Measurements from ENCODE around the gene RPS23.

The RPS23 gene

DNA sequence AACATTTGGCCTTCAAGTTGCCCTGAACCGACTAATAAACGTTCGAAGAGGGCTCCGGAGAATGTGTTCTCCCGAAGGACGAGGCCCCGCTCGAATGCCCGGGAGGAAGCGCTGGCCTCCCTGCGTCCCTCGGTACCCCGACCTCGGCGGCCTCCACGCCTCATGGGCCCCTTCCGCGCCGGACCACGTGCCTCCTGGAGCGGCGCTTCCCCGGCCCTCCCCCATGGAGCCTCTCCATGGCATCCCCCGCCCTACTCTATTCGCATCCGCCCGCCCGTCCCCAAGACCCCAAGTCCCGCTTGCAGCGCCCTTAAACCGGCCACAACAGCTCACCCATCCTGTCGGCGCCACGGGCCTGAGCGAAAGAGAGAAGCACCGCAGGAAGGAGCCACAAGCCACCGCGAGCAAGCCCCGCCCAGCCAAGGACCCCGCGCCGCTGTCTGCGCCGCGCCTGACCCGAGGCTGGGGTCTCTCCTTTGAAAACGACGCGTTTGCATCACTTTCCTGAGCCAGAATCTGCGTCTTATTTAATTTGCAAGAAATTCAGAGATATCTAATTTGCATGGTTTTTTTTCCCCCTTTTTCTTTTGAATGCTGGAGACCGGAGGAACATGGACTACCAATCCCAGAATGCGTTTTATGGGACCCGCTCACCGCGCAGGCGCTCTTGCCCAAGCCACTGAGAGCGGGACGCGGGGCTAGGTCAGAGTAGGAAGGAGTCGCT is at the start of gene RPS23:
TSS of gene RPS23 (minus strand) at position 368 of the 724 bp plus-strand sequence. CDS start at position 337, 31 bp downstream.
- DNase-seq: peak in 55 of 56 donors; percentile 48 to 97 (median 89)

DNA sequence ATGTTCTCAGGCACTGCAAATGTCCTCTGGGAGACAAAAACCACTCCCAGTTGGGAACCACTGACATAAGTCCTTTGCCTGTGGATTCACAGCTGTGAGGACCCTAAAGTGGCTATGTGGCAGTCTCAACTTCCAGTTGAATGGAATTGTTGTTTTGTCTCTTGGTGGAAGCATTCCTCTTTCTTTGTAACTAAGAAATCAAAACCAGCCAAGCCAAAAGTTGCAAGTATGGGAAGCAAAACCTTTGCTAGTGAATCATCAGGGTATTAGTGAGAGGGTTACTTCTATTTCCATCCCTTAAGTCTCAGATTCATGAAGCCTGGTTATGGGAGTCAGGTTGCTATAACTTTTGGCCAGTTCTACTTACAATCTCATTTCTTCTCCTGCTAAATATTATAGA is 49.8 kb upstream of the RPS23 start:
- no peak for DNase-seq

DNA sequence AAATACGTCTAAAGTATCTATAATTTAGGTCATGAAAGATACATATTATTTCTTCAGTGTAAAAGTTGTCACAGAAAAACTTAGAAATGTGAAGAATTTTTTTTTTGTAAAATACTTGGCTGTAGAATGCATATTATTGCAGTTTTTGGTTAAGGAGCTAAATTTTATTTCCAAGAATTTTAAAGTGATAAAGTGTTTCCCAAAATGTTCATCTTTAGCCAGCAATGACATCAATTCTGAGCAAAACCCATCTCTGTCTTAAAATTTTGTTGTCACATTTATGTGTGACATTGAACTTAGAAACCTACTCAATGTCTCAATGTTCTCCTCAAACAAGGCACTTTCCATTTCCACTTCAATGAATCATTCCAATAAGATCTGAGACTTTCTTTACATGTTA is 47.8 kb upstream of the RPS23 start:
- no peak for DNase-seq

DNA sequence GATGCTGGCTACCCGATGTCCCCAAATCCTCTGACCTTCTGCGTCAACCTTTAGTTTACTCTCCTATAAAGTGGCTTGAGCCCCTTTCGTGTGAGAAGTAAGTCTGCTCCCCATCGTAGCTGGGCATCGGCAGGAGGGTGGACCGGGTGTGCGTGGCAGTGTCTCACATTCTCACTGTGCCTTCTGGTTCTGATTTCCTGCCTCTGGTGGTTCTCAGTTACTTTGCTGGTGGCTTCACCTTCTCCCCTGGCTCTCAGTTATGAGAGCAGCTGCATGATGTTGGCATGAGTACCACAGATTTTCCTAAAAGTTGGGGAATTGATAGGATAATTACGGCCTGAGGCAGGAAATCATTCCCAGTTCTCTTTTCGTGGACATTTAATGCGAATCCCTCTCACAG is 47.0 kb upstream of the RPS23 start:
- DNase-seq: no peak

DNA sequence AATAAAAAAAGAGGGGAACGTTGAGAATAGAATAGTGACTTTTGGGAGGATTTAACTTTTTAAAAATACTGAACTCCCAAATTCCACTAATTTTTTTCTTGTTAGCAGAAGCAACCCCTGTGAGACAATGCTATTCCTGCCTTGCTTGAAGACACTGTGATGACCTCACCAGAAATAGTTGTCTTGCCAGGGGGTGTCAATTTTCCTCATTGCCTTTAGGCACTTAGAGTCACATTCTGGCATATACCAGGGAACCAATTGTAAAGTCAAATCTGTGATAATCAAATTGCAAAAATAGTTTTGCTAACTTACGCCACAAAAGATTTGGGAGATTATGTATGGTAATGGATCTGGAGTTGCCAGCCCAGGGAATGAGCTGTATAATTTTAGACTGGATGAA is 42.8 kb upstream of the RPS23 start:
- no peak for DNase-seq

DNA sequence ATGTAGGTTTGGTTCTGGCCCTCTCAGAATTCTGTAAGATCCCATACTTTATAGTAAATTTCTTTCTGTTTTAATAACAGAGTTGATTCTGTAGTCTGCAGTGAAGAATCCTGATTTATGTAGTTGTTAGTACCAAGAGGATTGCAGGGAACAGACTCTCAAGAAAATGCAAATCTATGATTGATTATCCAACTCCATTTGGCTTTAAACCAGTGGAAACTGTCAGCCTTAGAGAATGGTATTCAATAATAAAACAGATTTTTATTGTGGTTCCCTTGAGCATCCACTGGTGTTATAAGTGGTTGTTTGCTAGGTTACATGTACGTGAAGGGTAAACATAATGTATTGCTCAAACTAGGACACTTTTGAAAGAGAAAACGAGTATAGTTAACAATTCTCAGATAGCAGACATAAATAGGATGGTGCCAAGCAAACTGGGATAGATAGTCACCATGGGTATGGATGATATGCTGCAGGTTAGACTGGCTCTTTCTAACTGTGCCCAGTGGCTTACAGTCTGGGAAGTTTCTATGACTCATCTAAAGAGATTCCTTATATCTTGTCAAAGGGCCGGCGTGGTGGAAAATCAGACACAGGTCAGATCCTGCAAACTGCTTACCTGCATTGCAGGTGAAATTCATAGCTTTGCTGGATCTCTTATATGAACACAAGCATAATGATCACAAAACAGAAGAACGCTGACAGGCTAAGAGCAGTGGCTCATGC is 41.7 kb upstream of the RPS23 start:
- no peak for DNase-seq

DNA sequence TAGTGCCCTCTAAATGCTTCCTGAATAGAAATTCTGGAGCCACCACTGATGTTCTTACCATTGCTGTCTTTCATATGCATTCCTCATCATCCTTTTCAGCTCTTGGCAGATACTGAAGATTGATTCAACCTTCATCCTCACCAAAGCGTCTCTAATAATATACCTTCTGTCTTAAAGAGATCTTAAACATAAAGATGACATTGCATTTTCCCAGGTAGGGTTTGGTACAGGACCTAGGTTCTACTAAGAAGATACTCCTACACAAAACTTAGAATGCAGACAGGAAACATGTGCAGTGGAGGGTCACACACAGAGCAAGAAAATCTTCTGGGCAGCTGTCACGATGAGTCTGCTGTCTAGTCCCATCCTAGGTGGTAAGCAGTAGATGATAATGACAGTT is 41.0 kb upstream of the RPS23 start:
- no peak for DNase-seq

DNA sequence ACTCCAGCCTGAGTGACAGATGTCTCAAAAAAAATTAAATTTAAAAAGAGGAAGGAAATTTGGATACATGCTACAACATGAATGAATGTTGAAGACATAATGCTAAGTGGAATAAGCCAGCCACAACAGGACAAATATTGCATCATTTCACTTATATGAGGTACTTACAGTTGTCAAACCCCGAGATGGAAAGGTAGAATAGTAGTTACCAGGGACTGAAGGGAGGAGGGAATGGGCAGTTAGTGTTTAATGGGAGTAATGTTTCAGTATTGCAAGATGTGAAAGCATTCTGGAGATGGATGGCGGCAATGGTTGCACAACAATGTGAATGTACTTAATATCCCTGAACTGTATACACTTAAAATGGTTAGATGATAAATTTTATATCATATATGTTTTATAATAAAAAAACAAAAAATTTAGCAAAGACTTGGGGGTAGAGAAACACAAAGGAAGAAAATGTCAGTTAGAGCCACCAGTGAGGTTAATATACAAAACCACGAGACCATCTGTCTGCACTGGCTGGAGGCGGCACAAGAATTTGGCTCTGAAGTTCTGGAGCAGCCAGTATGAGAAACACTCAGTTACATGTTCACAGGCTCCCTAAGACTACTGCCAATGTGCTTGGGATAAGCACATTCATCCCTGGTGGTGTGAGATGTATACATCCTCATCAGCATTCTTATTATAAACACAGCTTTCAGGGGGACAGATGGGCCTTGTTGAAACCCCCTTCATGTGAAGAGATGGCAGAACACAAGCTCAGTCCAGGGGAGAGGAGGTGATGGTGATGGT is 37.0 kb upstream of the RPS23 start:
- no peak for DNase-seq

DNA sequence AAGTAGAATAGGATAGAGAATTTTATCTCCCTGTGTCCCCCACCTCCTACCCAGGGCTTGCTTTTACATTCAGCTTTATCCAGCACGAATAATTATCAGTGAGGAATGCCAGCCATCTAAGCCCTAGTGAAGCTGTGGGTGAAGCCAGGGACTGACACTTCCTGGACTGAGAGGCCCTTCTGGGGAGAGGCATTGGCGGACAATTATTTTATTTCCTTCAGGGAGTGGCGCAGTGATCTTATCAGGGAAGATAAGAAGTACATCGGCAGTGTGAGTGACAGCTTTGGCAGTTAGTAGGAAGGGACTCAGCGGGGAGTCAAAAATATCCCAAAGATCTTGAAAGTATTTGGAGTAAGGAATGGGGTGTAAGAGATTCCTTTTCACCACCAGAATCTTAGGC is 34.9 kb upstream of the RPS23 start:
- DNase-seq: no peak

DNA sequence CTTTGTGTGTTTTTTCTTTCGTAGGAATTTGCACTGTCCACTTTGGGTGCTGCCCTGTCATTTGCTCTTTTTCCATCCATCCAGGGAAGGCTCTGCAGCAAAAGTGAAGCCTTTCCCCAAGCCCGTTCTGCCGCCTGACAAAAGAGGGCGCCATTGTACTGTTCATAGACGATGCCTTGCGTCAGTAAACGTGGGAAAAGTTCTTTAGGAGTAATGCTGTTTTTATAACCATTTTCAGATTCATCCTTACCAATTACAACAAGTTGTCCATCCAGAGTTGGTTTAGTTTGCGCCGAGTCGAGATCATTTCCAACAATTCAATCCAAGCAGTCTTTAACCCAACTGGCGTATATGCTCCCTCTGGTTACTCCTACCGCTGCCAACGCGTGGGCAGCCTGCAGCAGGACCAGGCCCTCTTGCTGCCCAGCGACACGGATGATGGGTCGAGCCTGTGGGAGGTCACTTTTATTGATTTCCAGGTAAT is 34.3 kb upstream of the RPS23 start:
- peak in 41 of 56 donors; percentile 4 to 76 (median 27) for DNase-seq

DNA sequence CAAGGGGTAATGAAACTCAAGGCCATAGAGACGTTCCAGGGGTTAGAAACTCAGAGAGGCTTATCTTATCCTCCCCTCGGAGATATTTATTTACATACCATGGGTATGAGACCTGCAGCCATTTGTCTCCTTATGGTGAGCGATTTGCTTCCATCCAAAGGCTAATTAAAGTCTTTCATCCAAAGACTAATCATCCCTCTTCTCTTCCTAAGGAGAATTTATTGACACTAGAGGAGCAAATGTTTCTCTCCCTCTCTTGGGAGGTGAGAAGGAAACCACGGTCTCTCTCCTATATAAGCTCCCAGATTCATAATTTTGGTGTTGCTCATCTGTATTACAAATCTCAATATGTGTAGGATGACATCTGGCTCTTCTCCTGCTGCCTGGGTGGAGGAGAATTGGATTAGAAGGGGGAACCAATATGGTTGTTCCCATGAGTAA is 31.0 kb upstream of the RPS23 start:
- no peak for DNase-seq

DNA sequence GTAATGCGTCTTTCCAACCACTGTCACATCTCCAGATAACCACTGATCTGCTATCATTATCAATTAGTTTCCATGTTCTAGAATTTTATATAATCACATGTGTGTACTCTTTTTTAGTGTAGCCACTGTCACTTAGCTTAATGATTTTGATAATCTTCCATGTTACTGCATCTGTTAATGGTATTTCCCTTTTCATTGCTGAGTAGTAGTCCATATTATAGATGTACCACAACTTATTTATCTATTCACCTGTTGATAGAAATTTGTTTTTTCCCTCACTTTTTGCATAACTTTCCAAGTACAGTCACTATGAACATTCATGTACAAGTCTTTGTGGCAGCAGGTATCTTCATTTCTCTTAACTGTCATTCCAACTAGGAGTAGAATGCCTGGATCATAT is 30.3 kb upstream of the RPS23 start:
- no peak for DNase-seq

DNA sequence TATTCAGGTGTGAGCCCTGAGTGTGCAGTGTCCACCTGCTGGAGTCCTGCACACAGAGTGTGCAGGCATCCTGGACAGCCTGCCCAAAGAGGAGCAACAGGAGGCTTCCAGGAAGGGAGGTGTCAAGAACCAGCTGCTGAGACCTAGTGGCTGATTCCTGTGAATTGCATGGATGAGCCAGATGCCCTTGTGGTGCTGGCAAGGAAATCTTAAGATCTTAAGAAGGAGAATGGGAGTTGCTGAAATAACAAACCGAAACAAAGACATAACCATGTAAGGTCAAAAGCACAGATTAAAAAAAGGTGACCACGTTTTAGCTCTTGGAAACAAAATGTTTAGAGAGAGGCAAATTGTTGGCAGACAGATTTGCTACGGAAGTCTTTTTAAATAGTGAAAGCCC is 29.3 kb upstream of the RPS23 start:
- DNase-seq: no peak

DNA sequence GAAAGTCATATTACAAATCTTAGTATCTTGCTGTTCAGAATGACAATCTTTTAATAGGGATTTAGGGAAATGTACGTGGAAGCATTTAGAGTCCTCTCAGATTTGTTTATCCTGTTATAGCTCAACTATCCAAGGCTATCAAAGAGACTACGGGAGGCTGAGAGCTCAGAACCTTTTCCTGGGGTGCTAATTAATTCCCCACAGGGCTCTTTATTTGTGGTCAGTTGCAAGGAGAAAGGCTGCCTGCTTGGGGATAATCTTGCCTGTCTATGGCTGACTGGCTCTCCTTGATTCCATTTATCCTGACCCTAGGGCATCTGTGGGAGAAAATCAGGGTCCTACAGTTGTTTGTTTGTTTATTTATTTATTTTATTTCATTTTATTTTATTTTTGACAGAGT is 28.0 kb upstream of the RPS23 start:
- no peak for DNase-seq

DNA sequence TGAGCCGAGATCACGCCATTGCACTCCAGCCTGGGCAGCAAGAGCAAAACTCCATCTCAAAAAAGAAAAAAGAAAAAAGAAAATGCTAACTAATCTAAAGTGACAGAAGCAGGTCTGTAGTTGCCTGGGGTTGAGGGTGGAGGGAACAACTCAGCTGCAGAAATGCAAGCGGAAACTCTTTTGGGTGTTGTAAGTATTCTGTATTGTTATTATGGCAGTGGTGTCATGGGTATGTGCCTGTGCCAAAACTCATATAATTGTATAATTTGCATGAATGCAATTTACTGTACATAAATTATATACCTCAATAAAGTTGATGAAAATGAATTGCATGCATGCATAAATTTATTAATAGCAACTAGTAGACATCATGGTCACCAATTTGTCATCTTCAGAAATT is 23.0 kb upstream of the RPS23 start:
- DNase-seq: no peak

DNA sequence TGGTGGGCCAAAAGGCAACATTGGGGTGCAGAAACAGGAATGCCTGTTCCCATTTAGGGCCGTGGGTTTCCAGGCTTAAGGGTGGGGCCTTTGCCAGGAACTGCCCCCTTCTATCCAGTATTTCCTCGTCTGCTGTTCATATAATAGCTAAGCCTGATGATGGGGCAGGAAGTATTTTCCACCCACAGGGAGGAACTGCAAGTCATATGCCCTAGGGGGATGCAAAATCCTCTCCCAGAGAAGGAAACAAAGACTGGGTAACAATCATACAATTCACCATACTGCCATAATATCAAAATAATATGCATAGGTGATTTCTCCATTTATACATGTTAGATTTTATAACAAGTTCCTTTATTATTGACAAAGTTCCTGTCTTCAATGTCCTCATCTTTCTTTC is 20.5 kb upstream of the RPS23 start:
- DNase-seq: no peak

DNA sequence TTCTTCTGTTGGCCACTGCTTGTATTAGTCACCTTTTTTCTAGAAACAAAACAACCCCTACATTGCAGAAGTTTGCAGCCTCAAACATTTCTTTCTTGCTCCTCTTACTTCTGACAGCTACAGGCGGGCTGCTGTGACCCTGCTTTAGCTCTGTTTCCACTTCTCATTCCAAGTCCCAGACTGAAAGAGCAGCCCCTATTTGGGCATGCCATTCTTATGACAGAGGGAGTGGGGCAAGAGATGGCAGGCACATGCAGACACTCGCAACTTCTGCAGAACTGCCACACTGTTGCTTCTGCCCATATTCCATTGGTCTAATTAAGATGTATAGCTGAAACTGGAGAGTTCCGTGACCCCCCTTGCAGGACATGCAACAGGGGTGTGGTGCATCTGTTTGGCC is 19.6 kb upstream of the RPS23 start:
- no peak for DNase-seq

DNA sequence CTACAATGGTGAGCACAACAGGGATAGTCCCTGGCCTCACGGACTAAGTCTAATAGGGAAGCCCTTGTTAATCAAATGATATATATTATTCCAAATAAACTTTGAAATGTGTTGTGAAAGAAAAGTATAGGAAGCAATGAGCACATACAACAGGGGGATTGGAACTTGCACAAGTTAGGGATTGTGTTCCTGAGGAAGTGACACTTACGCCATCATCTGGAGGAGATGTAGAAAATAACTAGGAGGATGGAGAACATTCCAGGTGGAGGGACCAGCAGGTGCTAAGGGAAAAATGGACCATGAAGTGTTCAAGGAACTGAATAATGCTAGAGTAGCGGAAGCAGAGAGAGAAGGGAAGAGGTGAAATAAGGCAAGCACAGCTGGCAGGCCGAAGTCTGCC is 18.8 kb upstream of the RPS23 start:
- DNase-seq: no peak

DNA sequence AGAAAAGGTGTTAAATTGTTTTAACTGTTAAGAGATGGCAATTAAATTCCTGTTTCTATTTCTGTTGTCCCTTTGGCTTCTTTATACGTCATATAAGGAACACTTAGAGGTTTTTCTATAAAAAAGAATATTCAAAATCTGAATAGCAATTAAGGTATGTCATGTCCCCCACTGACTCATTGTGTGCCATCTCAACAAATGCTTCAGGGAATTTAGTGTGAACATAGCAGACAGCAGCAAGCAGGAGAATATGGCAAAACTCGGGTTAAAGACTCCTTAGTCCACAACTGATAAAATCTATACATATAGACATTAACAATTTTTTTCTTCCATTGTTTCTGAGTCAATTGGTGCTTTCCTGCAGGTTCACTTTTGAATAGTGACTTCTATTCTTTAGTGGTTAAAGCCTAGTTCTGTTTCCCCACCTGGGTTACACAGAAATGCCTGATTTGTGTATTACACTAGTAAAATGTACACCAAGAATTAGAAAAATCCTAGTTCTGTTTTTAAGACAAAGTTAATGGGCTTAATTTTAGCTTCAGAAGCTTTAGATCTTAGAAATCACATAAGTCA is 17.9 kb upstream of the RPS23 start:
- no peak for DNase-seq

DNA sequence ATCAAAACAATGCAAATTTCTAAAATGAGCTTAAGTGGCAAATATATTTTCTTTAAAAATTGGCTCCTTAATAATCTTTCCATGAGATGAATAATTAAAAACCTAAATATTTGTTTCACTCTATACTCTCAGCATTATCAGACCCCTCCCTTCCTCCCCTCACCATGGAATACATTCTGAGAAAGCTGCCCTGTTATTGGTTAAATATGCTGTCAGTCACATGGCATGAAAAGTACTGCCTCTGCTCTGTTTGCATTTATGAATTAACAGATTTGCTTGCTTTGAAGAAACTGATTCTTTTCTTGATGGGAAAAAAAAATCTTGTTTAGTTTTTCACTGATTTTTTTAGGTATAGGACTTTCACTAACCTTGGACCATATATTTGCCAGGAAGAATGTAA is 17.0 kb upstream of the RPS23 start:
- no peak for DNase-seq

DNA sequence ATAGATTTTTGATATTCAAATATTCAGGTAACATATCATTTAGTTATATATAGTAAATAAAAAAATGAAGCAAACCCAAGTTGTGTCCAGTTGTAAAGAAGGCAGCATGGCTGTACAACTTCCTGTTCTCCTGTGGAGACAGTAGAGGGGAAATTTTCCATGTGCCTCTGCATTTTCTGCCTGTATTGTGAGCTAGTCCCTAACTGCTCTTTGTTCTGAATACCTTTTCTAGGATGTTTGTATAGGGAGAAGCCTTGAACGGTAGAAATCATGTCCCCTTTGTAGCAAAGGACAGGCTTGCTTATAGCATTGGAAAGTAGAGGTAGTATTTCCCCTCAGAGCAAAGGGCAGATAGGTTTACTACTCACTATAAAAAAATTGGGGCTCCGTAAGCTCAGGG is 13.3 kb upstream of the RPS23 start:
- no peak for DNase-seq

DNA sequence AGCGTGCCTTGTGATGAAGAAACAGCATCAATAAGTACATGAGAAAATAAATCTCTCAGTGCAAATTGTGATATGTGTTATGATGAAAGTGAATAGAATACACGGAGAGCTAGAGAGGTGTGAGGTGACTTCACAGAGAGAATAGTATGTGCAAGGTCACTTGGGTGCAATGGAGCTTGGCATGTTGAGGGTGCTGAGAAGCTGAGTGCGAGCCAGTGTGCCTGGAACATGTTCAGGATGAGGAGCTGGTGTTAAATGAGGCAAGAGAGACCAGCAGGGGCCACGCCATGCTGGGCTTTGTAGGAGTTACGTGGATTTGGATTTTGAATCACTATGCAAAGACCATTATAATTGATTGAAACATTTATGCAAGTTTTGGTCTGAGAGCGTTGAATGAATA is 12.8 kb upstream of the RPS23 start:
- no peak for DNase-seq
